Hindlimb muscle (tissue), 1 donor: ENCODE data around the gene RUFY1. TPM values are rescaled to one million over a fixed set of nuclear protein-coding genes. Genes with fewer than 3 reads are reported as not detected.
"Not testable (repeated sequence)": the region's sequence is repeated elsewhere in the genome, so short reads cannot be mapped to it uniquely, and the experiment has no call there.

Source experiments
- DNase-seq: peaks from one replicate; pipeline ENCODE4 v3.0.0-alpha.2; 2013
- polyA plus RNA-seq: library from polyadenylated mRNA; unstranded; fragments of 120-200 nt; gene quantifications from one replicate; pipeline ENCODE4 v1.2.1, GENCODE V29; 2013; ENCODE audit not compliant: insufficient read length

RUFY1 gene, protein sequence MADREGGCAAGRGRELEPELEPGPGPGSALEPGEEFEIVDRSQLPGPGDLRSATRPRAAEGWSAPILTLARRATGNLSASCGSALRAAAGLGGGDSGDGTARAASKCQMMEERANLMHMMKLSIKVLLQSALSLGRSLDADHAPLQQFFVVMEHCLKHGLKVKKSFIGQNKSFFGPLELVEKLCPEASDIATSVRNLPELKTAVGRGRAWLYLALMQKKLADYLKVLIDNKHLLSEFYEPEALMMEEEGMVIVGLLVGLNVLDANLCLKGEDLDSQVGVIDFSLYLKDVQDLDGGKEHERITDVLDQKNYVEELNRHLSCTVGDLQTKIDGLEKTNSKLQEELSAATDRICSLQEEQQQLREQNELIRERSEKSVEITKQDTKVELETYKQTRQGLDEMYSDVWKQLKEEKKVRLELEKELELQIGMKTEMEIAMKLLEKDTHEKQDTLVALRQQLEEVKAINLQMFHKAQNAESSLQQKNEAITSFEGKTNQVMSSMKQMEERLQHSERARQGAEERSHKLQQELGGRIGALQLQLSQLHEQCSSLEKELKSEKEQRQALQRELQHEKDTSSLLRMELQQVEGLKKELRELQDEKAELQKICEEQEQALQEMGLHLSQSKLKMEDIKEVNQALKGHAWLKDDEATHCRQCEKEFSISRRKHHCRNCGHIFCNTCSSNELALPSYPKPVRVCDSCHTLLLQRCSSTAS
- polyA plus RNA-seq, result 40.6 TPM

DNA sequence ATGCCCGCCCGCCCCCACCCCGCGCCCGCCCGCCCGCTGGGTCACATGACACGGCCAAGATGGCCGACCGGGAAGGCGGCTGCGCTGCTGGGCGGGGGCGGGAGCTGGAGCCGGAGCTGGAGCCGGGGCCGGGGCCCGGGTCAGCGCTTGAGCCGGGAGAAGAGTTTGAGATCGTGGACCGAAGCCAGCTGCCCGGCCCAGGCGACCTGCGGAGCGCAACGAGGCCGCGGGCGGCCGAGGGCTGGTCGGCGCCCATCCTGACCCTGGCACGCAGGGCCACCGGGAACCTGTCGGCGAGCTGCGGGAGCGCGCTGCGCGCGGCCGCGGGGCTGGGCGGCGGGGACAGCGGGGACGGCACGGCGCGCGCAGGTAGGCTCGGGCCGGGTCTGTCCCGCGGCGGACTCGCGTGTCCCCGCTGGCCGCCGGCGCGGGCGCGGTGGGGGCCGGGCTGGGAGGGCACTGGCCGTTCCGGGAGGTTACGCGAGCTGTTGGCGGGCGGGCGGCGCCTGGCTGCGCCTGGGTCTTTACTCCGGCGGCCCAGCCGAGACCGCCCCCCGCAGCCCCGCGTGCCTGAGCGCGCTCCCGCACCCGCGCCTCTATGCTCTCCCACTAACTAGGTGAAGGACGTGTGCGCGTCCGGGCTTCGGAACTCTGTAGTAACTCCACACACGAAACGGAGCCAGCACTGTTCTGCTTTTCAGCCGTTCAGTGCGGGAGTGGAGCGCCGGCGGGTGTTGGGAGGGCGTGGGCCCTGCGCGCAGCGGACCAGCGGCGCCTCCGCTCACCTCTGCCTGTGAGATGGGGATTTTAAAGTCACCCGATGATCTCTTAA is at the start of gene RUFY1:
Gene RUFY1 (plus strand): TSS at position 44 of the 832 bp plus-strand sequence. CDS start 16 bp downstream, at position 60.
- DNase-seq, result peak; percentile 89

DNA sequence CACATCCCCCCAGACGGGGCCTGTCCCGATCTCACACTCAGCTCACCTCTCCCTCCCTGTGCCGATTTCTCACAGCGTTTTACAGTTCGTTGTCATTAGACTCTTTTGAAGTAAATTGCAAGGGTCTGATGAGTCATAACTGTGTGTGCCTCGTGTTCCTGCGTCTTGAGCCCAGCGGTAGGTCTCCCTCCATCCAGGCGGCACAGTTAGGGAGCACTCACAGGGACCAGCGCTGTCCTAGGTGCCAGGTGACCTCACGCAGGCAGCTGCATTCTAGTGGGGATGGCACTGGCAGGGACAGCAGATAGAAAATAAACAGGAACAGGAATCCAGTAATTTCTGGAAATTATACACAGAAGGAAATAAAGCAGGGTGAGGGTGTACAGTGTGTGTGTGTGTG is 48.4 kb upstream of the RUFY1 start:
- DNase-seq, result not testable (repeated sequence)

DNA sequence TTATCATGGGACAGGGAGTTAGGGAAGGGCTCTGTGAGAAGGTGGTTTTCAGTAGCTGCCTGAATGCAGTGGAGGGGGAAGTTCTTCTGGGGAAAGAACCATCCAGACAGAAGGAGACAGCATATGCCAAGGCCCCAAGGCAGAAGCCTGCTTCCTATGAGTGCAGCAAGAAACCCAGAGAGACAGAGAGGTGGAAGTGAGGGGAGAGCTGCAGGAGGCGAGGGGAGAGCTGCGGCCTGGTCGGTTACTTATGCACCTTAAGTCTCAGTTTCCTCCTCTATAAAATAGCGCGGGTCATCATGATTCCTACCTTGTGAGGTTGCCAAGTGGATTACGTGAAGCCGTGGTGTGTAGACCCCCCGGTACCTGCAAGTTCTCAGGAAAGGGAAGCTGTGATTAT is 47.9 kb upstream of the RUFY1 start:
- DNase-seq, result not testable (repeated sequence)

DNA sequence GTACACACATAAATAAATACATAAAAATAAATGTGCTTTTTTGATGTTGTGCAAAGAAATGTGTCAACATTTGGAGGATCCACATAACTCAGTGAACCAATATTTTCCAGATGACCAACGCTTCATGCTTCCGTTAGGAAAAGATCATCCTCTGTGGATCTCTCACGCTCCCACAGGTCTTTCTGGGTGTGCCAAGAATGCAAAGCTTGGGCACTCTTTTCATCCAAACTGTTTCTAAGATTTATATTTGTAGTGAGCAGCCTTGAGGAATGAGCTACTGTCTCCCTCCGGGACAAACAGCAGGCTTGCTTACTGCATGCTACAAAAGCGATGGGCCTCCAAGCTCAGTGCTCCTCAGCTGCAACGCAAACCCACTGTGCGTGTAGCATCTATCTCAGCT is 46.2 kb upstream of the RUFY1 start:
- DNase-seq, result no peak

DNA sequence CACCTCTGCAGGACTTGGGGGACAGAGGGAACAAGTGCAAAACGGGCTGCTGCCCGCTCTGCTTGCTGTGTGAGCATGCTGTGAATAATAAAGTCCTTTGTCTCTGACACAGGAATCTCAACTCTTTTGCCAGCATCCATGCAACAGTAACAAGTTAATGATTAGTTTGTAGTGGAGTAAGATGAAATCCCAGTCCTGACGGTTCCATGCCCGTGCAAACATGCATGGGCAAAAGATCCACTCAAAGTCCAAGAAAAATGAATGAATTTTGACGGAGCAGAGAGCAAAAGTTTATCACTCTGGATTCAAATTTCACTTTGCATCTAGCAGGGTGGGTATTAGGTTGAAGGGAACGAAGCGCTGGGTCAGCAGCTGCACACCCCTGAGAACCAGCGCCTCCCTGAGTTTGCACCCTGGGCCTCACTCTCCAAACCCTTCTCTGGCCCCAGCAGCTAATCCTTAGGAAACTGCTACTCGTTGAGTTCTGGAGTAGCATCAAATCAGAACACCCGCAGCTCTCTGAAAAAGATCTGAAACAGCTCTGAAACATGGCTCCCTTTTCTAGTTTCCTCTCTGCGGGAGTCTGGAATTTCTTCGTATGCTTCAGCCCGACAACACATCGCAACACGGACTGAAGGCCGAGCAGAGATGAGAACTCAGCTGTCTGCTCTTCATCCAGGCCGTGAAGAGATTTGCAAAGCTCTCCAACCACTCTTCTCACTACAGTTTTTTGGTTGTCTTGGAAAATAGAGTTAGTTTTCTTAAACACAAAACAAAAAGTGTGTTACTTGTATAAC is 45.6 kb upstream of the RUFY1 start:
- no peak for DNase-seq

DNA sequence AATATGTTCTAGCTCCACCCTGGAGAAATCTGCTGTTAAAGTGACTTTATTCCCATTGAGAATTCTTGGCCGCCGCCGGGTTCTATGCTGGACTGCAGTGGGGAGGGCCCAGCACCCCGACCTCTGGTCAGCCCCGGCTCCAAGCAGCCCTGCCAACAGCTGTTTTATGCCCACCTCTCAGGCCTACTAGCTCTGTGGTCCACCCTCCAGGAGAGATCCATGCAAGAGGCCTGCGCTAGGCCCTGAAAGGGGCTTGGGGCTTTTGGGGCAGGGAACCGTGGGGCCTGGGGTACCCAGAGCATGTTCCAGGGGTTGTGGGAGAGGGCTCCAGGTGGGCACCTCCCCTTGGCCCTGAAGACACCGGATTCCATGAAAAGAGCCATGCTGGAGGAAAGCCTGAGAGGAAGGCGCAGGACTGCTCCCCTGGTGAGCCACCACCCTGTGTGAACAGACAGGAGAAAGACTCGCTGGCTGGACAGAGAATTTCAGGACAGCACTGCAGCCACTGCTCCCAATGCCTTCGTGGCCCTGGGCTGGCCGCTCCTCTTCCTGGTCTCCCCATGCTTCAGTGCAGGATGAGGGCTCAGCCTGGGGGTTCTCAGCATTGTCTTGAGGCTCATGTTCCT is 44.6 kb upstream of the RUFY1 start:
- DNase-seq, result no peak

DNA sequence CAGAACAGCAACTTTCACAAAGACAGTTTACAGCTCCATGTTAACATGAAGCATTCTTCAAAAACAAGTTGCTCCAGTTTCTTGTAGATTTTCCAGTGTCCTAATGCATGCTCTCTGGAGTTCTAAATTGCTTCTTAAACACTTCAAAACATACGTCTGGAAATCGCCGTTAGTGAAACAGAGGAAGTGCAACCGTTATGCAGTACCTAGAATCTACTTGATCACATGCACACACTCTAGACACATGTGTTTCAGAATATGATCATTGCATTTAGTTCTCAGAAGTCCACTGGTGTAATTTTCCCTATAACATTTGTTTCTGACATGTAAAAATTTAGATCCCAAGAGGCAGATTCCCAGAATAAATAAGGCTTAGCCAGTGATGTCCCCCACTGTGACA is 41.1 kb upstream of the RUFY1 start:
- DNase-seq, result no peak

DNA sequence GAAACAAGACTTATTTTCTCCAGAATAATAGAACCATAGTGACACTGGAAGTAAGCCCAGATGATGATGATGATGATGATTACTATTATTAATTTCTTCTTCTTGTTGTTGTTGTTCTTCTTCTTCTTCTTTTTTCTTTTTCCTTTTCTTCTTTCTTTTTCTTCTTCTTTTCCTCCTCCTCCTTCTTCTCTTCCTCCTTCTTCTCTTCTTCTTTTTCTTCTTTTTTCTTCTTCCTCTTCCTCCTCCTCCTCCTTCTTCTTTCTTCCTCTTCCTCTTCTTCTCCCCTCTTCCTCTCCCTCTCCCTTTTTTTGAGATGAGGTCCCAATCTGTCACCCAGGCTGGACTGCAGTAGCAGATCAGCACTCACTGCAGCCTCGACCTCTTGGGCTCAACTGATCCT is 40.5 kb upstream of the RUFY1 start:
- DNase-seq, result no peak

DNA sequence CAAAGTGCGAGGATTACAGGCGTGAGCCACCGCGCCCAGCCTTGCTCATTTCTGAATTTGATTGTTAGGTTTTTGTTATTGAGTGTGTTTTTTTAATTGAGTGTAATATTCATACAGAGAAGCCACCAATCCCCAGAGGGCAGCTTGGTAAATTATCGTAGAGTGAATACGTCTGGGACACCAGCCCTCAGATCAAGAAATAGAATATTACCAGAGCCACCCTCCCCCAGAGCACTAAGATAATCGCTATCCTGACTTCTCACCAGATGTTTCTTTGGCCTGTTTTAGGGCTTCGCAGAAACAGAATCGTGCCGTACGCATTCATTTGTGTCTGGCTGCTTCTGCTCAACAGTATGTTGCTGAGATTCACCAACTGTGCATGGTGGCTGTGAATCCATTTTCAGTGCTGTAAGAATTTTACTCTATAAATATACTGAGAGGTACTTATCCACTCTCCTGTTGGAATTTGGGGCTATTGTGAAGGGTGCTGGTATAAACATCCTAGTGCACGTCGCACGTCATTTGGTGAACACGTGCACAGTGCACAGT is 37.8 kb upstream of the RUFY1 start:
- DNase-seq, result no peak

DNA sequence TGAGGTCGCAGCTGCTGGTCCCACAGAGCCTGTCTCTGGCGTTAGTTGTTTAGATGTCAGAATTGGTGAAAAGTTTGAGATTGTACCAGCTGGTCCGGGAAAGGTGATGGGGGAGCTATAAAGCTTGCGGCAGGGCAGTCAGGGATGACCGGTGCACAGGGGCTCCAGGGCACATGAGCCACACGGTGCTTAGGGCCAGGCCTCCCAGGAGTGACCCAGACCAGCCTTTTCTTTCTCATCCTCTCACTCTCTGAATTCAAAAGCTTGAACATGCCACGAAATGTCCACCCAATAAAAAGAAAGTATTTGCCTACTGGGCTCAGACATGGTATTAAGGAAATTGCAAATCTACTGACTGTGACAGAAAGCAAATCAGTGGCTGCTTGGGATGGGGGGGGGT is 34.9 kb upstream of the RUFY1 start:
- not testable (repeated sequence) for DNase-seq

DNA sequence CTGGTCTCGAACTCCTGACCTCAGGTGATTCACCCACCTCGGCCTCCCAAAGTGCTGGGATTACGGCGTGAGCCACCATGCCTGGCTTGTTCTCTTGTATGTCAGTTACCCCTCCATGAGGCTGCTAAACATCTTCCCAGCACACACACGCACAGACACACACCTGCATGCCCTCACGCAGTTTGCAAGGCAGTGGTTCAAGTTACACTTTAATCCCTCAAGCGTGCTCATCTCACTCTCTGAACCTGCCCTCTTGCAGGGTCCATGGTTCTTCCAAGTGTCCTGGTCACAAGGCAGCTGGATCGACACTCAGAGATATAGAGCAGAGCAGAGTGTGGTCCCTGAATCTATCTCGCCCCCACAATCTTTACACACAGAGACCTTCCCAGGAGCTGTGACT is 34.1 kb upstream of the RUFY1 start:
- DNase-seq, result no peak

DNA sequence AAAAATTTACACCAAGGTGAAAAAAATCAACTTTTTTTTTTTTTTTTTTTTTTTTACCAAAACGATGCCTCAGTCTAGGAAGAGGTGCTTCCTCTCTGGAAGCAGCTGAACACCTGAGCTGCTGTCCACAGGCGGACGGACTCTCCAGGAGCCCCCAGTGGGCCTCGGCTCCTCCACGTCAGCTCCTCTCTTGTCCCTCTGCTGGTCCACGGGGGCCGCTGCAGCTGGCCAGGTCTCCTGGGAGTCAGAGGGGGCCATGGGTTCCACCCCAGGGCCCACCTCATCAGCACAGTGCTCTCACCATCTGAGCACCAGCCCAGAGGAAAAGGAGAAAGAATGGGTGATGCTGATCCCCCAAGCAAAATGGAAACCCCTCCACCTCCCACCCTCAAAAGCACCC is 32.6 kb upstream of the RUFY1 start:
- DNase-seq, result not testable (repeated sequence)

DNA sequence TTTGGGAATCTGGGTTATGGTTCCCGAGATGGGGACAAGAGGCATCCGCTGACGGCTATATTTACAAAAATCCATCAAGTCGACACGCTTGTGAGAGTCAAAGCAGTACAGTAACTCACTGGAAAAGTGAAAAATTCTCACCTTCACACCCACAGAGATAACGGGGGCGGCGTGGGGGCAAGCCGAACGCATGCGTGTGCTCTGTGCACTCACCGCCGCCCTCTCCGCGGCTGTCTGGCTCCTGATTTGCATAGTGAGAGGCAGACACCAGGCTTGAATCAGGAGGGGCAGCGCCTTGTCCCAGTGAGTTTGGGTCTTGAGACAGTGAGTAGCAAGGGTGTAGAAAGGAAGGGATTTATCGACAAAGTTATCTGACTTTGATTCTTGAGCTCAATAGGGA is 32.0 kb upstream of the RUFY1 start:
- not testable (repeated sequence) for DNase-seq

DNA sequence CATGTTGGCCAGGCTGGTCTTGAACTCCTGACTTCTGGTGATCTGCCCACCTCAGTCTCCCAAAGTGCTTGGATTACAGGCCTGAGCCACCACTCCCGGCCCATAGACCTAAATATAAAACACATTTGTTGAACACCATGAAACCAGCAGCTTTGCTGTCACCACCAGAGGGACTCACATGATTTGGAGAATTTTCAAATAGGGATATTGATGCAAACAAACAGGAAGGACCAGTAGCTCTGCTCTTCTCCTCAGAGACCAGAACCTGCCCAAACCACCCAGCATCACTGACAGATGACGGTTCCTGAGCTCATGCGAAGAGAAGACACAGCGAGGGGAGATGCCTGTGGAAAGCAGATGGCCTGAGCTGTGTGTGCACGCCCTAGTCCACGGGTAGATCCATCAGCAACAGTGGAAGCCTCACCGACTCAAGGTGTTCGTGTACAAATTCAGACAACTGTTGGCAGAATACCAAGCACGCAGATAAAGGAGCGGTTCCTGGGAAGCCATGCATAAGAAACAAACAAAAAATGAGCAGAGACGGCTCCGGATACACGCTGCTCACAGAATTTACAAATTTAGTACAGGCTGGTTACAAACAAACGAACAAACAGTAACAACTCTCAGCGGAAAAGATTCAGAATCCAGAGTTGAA is 30.8 kb upstream of the RUFY1 start:
- DNase-seq, result not testable (repeated sequence)

DNA sequence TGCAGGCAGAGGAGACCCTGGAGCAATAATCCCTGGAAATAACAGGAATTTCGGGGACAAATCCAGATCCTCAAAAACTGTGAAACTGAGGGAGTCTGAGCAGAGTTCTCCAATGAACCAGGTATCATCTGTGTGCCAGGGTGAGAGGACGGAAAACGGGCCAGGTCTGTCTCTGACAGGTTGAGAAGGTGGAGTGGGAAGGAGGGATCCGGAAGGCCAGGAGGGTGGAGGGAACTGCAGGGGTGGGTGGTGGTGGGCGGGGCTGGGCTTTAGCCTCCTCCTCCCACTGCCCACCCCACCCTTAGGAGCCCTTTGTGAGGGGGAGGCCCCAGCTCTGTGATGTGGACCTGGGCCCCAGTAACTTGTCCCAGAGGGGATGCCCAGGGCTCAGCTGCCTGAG is 28.2 kb upstream of the RUFY1 start:
- not testable (repeated sequence) for DNase-seq

DNA sequence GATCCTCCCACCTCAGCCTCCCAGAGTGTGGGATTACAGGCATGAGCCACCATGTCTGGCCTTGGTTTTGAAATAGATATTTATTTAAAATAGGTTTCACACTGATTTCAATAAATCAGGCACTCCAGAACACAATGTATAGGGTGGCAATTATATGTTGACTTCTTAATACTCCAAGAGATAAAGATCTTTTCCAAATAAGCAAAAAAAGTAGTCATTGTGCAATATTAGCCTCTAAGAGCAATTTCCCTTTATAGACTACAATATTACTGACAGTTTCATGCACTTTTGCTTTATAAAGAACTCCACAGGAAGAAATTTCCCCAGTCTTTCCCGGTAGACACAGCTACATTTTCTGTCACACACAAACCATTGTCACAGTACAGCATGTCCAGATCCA is 23.4 kb upstream of the RUFY1 start:
- no peak for DNase-seq

DNA sequence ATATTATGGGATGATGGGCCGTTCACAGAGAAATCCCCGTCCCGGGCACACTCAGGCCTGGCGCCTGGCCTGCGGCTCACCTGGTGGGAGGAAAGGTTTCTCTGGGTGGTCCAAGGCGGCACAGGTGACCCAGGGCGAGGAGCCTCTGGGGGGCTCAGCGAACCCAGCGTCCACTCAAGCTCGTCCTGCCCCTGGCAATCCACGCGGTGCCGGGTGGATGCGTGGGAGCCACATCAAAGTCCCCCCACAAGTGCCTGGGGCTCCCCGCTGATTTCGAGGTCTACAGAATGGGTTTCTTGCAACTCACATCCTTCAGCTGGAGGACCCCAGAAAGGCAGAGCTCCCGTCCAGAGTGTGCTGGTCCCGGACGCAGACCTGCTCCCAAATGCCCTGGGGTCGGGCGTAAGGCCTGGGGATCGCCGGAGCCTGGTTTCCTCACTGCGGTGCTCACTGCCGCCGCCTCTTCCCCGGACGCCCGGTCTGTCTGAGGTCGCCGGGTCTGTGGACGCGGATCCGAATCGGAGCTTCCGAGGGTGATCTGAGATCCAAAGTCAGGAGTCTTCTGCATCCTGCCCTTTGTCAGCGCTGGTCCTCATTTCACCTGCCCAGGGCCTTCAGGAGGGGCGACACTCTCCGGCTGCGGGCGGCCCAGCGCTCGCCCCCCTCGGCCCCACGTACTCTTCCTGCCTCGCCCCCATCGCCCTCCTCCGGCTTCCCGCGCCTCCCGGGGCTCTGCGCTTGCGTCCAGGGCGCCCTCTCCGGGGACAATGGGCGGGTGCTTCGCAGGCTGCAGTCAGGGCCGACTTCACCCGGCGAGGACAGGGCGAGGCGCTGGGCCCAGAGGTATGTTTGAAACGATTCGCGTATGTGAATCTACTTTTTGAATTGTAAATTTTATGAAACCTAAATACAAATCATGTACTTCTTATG is 20.0 kb upstream of the RUFY1 start:
- DNase-seq, result peak; percentile 54

DNA sequence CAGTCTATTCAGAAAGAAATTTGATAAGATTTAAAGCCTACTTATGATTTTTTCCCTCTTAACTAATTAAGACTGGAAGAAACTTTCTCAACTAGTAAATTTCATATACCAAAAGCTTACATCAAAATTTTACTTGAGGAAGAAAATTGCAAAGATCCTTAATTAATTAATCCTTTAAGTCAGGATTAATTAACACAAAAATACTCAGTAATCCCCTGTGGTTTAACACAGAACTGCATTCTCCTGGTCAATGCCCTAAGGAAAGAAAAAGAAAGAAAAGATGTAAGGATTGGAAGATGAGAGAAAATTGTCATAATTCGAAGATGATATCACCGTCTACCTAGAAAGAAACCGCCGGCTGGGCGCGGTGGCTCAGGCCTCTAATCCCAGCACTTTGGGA is 17.3 kb upstream of the RUFY1 start:
- DNase-seq, result no peak

DNA sequence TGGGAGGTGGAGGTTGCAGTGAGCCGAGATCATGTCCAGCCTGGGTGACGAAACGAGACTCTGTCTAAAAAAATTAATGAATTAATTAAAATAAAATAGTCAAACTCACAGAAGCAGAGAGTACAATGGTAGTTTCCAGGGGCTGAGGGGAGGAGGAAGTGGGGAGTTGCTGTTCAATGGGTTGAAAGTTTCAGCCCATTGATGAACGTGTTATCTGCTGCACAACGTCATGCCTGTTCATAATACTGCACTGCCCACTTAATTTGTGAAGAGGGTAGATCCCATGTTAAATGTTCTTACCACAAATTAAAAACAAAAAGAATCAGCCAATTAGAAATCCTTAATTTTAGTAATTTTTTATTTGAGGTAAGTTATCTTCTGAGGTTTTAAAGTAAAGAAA is 16.4 kb upstream of the RUFY1 start:
- no peak for DNase-seq

DNA sequence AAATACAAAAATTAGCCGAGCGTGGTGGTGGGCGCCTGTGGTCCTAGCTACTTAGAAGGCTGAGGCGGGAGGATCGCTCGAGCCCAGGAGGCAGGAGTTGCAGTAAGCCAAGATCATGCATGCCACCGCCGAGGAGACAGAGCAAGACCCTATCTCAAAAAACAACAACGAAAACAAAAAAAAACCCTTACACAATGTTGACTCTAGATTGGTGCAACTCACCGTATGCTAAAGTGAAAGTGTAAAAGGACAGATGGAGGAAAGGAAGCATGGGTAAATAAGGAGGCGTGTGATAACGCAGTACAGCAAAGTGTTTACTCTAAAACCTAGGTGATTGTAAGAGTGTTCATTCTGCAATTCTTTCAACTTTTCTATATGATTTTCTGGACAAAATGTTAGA is 15.9 kb upstream of the RUFY1 start:
- DNase-seq, result no peak
